GM18907 (cell line): ENCODE measurements around the gene ZNG1F.
A peak's percentile ranks its signal among the peaks of the same experiment; 100 is the strongest.
"Not testable (repeated sequence)": the region's sequence is repeated elsewhere in the genome, so short reads cannot be mapped to it uniquely, and the experiment has no call there.

Source experiments
- ATAC-seq: cut with Tn5 transposase; IDR thresholded peaks from one replicate; pipeline ENCODE4 v1.9.1; 2021; ENCODE audit warnings: mild to moderate bottlenecking, moderate library complexity; ENCODE audit not compliant: unreplicated experiment

The ZNG1F gene

DNA sequence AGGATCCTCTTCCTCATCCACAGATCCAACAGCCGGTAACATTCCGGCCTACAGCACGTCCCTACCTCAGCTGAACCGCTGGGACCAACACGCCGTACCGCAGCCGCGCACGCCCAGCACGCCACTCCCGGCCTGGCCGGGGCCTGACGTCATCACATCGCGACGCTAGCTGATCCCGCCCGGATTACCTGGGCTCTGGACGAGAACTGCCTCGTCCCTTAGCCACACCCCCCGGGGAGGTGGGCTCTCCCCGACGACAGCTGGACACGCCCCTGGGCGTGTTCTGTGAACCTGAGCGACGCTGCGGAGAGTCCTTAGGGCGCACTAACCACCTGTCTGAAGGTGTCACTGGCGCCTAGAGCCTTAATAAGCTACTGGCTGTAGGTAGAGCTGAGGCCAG lies at the start of gene ZNG1F:
ZNG1F (minus strand) TSS at position 101 of the 400 bp plus-strand sequence; CDS start at position 42, 59 bp downstream.
- ATAC-seq: not testable (repeated sequence)

DNA sequence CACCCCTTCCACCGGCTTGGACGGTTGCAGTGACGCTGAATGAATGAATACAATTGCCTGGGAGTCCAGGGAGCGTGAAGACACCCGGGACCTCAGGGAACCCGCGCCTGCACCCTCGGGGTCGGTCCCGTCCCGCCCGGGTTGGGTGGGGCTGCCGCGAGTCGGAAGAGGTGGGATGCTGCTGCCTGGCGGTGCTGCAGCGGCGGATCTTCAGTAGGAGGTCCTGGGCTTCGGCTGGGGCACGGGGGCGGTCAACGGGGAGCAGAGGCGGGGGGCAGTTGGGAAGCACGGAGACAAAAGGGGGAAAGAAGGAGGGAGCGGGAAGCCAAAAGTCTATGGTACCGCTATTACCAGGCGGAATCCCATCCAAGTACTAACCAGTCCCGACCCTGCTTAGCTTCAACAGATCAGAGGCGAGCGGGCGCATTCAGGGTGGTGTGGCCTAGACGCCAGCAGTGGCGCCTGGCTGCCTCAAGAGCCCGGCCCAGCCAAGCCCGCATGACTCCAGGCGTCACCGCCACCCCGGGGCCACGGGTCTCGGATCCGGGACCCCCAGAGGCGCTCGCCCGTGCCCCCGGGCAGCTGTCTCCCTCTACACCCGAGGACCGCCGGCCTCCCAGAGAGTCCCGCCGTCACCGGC lies 48.1 kb upstream of the ZNG1F start:
- ATAC-seq: not testable (repeated sequence)

DNA sequence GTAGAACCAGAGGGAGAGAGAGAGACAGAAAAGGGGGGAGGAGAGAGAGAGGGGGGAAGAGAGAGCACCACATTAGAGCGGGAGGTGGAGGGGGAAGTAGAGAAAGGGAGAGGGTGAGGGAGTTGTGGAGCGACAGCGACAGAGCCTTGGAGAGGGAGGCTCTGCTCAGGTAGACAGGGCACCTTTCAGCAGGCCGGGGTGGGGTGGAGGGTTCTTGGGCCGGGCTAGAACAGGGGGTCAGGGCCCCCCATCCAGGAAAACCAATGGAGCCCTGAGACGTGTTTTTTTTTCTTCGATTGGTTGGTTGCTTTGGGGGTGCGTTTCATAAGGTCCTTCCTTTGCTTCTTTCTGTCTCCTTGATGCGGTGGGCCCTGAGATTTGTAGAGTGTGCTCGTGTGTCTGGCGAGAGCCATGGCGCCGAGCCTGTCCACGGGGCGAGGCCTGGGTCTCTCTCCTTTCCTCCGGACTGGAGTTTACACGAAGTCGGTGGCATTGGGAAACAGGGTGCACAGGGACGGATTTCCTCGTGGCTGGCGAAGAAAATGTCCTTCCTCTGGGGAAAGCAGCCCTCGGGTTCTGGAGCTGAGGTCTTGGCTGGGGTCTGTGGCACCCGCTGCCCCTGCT lies 47.5 kb upstream of the ZNG1F start:
- ATAC-seq: not testable (repeated sequence)

DNA sequence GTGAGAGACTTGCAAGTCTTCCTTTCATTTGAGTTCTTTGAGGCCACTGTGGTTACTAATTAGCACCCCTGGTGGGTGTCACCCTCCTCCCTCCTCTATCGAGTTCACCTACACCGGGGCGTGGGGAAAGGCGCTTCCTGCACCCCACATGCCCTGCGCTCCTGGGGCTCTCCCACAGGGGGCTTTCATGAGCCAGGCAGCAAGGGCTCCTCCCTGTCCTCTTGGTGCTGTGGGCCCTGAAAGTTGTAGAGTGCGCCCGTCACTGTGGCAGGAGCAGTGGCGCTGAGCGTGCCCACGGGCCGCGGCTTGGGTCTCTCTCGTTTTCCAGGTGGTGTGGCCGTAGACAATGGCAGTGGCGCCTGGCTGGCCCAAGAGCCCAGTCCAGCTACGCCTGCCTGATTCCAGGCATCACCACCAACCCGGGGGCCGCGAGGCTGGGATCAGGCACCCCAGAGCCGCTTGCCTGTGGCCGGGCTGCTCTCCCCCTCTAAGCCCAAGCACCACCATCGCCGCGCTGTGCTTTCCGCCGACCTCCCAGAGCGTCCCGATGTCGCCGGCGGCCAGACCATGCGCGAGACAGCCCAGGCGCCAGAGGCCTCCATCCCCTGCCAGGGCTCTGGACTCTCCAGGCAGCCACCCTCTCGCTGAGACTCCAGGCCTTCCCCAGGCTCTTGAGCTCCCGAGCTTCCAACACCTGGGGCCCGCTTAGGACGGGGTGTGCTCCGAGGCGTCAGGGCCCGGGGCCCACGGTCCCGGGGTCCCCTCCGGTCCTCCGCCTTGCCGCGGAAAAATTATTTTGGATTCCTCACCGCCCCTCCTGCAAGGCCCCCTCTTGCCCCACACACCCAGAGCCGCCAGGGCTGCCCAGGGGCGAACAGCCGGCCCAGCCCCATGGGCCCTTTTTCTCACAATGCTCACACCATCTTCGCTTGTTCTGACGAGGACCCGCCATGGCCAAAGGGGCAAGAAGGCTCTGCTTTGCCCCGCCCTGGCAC lies 46.0 kb upstream of the ZNG1F start:
- peak; percentile 100 for ATAC-seq

DNA sequence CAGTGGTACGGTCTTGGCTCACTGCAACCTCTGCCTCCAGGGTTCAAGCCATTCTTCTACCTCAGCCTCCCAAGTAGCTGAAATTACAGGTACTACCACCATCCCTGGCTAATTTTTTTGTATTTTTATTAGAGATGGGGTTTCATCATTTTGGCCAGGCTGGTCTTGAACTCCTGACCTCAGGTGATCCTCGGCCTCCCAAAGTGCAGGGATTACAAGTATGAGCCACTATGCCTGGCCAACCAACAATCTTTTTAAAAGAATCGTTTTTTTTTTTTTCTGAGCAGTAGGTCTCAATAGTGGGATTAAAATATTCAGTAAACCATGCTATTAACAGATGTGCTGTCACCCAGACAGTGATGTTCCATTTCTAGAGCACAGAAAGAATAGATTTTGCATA lies 45.1 kb upstream of the ZNG1F start:
- ATAC-seq: peak; percentile 15

DNA sequence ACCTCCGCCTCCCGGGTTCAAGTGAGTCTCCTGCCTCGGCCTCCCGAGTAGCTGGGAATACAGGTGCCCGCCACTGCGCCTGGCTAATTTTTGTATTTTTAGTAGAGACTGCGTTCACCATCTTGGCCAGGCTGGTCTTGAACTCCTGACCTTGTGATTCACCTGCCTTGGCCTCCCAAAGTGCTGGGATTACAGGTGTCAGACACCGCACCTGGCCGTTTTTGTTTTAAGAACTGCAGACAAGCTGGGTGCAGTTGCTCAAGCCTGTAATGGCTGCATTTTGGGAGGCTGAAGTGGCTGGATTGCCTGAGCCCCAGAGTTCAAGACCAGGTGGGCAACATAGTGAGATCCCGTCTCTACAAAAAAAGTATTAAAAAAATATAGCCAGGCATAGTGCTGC lies 43.2 kb upstream of the ZNG1F start:
- ATAC-seq: not testable (repeated sequence)

DNA sequence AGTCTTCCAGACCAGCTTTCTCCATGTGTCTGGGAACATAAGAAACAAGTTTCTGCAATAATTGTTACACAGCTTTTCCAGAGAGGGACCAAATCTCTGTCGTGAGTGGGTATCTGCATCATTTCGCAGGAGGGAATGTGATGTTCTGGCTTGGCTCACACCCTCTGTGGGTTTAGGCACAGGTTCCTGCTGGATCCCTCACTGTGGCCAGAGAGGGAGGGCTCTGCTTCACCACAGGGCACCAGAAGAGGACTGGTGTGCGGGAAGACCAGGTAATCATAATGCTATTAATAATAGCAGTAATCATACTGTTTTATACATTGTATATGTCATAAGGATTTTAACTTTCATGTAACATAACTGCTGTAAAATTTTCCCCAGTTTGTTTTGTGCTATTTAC lies 41.3 kb upstream of the ZNG1F start:
- ATAC-seq: not testable (repeated sequence)

DNA sequence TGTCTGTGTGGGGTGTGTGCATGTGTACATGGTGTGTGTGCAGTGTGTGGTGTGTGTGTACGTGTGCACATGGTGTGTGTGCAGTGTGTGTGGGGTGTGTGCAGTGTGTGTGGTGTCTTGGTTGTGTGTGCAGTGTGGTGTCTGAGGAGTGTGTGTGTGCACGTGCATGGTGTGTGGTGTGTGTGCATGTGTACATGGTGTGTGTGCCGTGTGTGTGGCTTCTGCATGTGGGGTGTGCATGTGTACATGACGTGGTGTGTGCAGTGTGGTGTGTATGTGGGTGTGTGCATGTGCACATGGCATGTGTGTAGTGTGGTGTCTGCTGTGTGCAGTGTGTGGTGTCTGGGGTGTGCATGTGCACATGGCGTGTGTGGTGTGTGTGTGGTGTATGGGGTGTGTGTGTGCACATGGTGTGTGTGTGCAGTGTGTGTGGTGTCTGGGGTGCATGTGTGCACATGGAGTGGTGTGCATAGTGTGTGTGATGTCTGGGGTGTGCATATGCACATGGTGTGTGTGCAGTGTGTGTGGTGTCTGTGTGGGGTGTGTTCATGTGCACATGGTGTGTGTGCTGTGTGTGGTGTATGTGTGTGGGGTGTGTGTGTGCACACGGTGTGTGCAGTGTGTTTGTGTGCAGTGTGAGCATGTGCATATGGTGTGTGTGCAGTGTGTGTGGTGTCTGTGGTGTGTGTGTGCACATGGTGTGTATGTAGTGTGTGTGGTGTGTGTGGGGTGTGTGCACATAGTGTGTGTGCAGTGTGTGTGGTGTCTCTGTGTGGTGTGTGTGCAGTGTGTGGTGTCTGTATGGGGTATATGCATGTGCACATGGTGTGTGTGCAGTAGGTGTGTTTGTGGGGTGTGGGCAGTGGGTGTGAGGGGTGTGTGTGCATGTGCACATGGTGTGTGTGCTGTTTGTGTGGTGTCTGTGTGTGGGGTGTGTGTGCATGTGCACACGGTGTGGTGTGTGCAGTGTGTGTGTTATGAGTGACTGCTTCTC lies 40.6 kb upstream of the ZNG1F start:
- no peak for ATAC-seq

DNA sequence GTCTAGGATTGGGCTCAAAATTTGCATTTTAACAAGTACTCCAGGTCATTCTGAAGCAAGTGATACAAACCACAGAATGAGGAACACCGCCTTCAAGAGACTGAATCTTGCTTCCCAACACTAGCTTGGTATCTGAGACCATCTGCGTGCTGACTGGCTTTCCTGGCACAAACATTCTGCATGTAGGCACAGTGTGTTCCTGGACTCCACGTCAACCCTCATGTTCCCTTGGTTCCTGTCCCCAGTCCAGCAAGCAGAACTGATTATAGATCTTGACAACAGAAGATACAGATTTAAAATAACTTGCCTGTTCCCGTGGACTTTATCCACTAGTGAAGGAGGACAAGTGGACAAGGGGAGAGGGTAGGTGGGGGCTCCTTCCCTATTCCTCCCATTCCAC lies 30.7 kb upstream of the ZNG1F start:
- ATAC-seq: not testable (repeated sequence)

DNA sequence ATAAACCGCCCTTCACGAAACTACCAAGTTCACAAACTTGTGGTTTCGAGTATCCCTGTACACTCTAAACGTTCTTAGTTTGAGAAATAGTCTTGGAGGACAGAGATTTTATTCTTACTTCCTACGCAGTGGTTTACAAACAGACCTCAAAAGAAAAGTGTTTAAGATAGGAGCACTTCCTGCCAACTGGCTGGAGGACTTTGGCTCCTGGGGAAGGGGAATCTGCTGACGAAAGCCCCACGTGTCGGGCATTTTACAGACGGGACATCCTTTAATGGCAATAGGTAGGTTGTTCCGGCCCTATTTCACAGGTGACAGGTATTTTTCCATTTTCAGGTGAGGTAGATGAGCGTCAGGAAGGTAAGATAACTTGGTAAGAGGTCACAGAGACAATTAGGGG lies 678 bp downstream of the ZNG1F start:
- ATAC-seq: not testable (repeated sequence)

DNA sequence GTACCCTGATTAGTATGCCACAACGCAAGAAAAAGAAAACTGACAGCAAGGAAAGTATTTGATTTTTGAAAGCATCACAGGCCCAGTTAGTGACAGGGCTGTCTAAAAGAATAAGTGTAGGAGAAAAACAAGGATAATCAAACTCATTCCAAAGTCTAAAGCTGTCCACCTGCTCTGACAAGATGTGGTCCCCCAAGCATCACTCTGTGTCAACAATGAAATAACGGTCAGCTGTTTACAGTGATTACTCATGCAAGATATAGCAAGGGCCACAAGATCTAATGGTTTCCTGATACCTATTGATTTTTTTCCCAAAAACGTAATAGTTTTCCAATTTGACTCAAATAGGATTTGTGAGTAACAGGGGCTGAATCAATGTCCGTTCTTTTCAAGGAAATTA lies 14.1 kb downstream of the ZNG1F start:
- not testable (repeated sequence) for ATAC-seq

DNA sequence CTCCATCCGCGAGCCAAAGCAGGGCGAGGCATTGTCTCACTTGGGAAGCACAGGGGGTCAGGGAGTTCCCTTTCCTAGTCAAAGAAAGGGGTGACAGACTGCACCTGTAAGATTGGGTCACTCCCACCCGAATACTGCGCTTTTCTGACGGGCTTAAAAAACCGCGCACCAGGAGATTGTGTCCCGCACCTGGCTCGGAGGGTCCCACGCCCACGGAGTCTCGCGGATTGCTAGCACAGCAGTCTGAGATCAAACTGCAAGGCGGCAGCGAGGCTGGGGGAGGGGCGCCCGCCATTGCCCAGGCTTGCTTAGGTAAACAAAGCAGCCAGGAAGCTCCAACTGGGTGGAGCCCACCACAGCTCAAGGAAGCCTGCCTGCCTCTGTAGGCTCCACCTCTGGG lies 39.0 kb downstream of the ZNG1F start:
- ATAC-seq: not testable (repeated sequence)

DNA sequence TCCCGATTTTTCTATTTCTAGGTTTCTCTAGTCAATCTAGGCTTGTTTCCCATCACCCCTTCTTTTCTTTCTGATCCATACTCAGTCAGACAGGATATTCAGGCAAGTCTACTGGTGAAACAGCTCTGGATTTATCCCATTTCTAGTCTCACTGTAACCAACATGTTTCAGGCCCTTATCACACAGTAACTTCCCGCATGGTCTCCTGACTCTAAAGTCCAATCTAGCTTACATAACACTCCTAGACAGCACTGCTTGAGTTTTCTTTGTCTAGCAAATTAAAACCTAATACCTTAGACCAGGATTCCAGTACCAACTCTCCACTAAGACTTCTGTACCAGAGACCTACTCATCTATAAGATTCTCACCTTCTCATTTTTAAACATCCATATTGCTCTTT lies 47.2 kb downstream of the ZNG1F start:
- ATAC-seq: not testable (repeated sequence)

DNA sequence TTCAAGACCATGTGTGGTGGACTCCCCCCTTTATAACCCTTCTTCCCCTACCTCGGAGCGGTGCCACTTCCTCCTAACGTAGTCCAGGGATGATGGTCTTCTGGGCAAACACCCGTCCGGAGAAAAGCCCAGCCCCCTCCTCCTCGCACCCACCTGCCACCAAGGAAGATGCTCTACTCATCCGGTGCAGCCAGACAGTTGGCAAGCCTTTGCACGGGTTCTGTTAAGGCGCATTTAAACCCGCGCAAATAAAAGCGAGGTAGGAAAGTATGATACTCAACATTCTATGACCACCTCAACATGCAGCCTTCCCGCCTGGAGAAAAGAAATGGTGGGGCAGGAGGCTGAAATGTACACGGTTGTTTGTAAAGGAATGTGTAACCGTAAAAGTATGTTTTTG lies 60.5 kb downstream of the ZNG1F start, which contains the start of gene FOXD4L6:
FOXD4L6 (minus strand) TSS at position 101 of the 400 bp plus-strand sequence. CDS start 298 bp downstream, outside the sequence.
- ATAC-seq: not testable (repeated sequence)

DNA sequence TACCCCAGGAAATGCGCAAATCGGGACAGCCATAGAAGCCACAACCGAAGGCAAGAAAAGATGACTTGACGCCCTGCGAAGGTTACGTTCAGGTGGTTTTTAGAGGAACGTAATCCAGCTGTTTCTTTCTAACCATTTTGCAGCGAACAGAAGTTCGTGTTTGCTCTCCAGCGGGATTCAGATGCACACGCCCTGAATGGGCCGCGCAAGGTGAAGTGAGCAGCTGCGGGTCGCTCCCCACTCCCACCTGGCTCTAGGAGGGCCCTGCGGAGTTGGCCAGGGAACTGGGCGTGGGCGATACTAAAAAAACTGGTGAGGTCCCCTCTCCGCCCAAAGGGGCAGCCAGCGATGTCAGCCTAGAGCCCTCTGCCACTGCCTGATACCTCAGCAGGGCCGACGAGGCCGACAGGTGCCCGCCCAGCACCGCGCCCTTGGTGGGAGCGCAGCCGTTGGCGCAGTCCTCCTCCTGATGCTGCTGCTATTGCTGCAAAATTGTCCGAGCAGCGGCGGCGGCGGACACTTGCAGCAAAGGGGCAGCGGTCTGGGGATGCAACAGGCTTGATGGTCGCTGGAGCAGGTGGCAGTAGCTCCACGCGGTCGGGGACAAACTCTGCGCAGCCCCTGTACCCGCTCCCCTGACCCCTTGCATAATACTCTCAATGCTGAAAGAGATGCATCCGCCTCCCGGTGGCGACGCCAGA lies 62.2 kb downstream of the ZNG1F start:
- not testable (repeated sequence) for ATAC-seq

DNA sequence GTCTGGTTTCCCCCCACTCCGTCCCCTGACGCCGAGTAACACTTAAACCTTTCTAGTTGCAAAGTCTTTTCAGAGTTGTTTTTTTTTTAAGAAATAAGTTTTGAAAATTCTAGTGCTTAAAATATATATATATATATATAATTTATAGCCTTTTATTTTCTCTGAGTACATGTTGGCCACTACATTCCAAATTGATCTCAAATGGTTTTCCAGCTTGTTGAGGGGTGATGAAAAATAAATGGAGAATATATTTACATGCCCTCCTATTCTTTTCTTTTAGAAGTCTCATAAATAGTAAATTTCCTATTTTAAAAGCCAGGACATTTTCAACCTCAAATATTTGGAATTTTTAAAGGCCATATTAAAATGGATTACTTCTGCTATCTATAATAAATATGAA lies 63.2 kb downstream of the ZNG1F start:
- not testable (repeated sequence) for ATAC-seq

DNA sequence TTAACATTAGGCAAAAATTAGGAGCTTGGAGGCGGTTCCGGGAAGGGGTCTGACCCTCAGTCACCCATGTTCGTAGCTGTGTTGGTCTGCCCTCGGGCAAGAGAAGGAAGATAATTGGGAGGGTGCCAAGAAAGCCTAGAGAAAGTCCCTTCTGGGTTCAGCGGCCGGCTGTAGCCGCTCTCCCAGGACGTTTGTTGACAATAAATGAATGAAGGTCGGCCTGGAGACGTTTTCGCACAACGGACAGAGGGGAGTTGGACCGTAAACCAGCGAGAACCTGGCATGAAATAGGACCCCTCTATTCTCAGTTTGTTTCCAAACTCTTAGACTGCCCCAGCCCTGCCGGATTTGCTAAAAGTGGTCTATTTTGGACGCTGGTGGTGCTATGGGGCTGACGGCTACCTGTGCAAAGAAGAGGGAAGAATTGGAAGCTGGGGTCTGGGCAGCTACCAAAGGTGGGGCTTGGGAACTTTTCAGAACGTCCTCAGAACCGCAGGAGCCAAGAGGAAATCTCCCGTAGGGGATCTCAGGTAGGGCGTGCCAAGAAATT lies 63.9 kb downstream of the ZNG1F start:
- not testable (repeated sequence) for ATAC-seq

DNA sequence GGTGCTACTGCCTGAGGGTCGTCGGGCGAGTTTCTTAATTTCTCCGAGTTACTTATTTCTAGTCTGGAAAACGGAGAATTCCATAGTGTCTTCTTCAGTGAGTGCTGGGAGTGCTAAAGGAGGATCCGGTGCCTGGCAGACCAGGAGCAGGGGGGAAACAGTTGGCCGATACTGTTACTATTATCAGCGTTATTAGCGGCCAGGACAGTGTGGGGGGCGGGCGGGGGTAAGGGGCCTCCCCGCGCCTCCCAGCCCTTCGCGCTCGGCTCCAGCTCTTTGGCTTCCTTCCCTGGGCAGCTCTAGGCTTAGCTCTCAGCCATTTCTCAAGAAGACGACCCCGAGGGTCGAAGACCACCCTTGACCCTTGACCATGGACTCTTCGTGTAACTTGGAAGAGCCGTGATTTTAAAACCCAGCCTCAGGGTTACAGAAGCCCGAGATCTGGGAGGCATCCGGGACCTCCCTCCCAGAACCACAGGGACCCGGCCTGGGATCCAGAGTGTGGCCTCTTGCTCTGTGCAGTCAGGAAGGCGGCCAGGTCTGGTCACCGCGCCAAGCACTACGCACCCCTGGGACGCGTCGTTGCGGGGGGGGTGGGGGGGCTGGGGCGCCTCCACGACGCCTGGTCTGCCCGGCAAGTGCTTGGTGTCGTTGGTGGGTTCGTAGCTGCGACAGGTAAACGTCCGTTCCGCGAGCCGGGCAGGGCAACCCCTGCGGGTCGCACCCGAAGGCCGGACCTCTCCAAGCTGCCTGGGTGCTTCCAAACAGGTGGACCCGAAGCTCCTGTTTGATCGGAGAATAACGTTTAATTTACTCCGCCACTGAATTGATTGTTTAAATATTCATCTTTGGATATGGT lies 64.6 kb downstream of the ZNG1F start:
- ATAC-seq: not testable (repeated sequence)
